Measurements from ENCODE around the gene DDX25. TPM values are rescaled to one million over a fixed set of nuclear protein-coding genes. Genes with fewer than 3 reads are reported as not detected.
A peak's percentile ranks its signal among the peaks of the same experiment; 100 is the strongest.

The DDX25 gene
- total RNA-seq, 1 experiment from 2014 or later, result not detected

- Histone ChIP-seq H4K20me1 (ENCODE audit: low read length) (peaks cover 54% of the 10 kb centered on the region), H3K9ac (ENCODE audit: low read length) (peak overlapping the region; percentile 38), H3K27me3 (ENCODE audit: low read length) (no peaks in the 10 kb centered on the region), H3K79me2 (ENCODE audit: low read length) (peaks cover 86% of the 10 kb centered on the region), H3K4me3 (ENCODE audit: low read length) (peak overlapping the region; percentile 83), H3K9me2 (replicated peaks; ENCODE audit: low read length) (no peaks in the 10 kb centered on the region), H3F3A (ENCODE audit: low read length, unreplicated experiment) (peaks cover 30% of the 10 kb centered on the region), H3K36me3 (ENCODE audit: low read depth, low read length) (peaks cover 46% of the 10 kb centered on the region), H3K27ac (ENCODE audit: low read length) (peak overlapping the region; percentile 84), H3K4me2 (ENCODE audit: low read length) (peak overlapping the region; percentile 86), H2AFZ (ENCODE audit: low read length) (no peak overlapping the region), H3K9me3 (ENCODE audit: low read length) (no peaks in the 10 kb centered on the region), H3K4me1 (ENCODE audit: insufficient read depth, low read length) (peaks cover 55% of the 10 kb centered on the region)
- intact Hi-C loops (cut with micrococcal nuclease), result loop anchor here (1.0 to 5.0 kb wide), 2 partner anchors 169 to 300 kb away; partner anchors contain the start of gene STT3A
- CTCF ChIA-PET, result no interaction called here
- BruUV-seq (replicated peaks), result no TSS peak
- TF ChIP-seq EZH2 (IDR thresholded peaks at IDR 0.05; ENCODE audit: low read length, unreplicated experiment) (no peak), CTCF (conservative IDR thresholded peaks at IDR 0.05; ENCODE audit: low read depth, low read length) (no peak), EZH2phosphoT487 (IDR thresholded peaks at IDR 0.05; ENCODE audit: borderline replicate concordance, low read length) (no peak)
- DNase-seq, result peak; percentile 97
- ATAC-seq, result peak; percentile 14
- POLR2A ChIA-PET (ENCODE audit: unreplicated experiment), result interaction anchor here (0.6 kb wide), 1 partner anchor 320 kb away, joined by 3 read pairs; the partner anchor contains the start of gene FAM118B
These were observed 12.2 kb upstream of the DDX25 start for GRCh38 chr11:125892071-125892470.

GRCh38 chr11:125892994-125893393 lies 11.3 kb upstream of the DDX25 start:
- no peaks in the 10 kb centered on the region for H3K9me3 ChIP-seq (ENCODE audit: low read length)
- H3K4me1 ChIP-seq (ENCODE audit: insufficient read depth, low read length), result peaks cover 53% of the 10 kb centered on the region
- peak overlapping the region; percentile 84 for H3K27ac ChIP-seq (ENCODE audit: low read length)
- ATAC-seq (peak; percentile 39), DNase-seq (peak; percentile 53)
- H3K4me3 ChIP-seq (ENCODE audit: low read length), result peak overlapping the region; percentile 51
- peaks cover 30% of the 10 kb centered on the region for H3F3A ChIP-seq (ENCODE audit: low read length, unreplicated experiment)
- TF ChIP-seq EZH2 (IDR thresholded peaks at IDR 0.05; ENCODE audit: low read length, unreplicated experiment) (no peak), CTCF (conservative IDR thresholded peaks at IDR 0.05; ENCODE audit: low read depth, low read length) (no peak), EZH2phosphoT487 (IDR thresholded peaks at IDR 0.05; ENCODE audit: borderline replicate concordance, low read length) (no peak)
- peak overlapping the region; percentile 38 for H3K9ac ChIP-seq (ENCODE audit: low read length)
- H2AFZ ChIP-seq (ENCODE audit: low read length), result no peak overlapping the region
- H3K79me2 ChIP-seq (ENCODE audit: low read length), result peaks cover 95% of the 10 kb centered on the region
- no peaks in the 10 kb centered on the region for H3K9me2 ChIP-seq (replicated peaks; ENCODE audit: low read length)
- H3K27me3 ChIP-seq (ENCODE audit: low read length), result no peaks in the 10 kb centered on the region
- H3K36me3 ChIP-seq (ENCODE audit: low read depth, low read length), result peaks cover 54% of the 10 kb centered on the region
- intact Hi-C loops (cut with micrococcal nuclease), result loop anchor here (1.0 to 5.0 kb wide), 2 partner anchors 168 to 301 kb away; partner anchors contain the start of gene STT3A
- POLR2A ChIA-PET (ENCODE audit: unreplicated experiment), result no interaction called here
- peak overlapping the region; percentile 77 for H3K4me2 ChIP-seq (ENCODE audit: low read length)
- no TSS peak for BruUV-seq (replicated peaks)
- CTCF ChIA-PET, result no interaction called here
- H4K20me1 ChIP-seq (ENCODE audit: low read length), result peaks cover 59% of the 10 kb centered on the region

- peak overlapping the region; percentile 84 for H3K4me2 ChIP-seq (ENCODE audit: low read length)
- ChIA-PET CTCF (no interaction called here), POLR2A (ENCODE audit: unreplicated experiment) (no interaction called here)
- no peak overlapping the region for H3K27ac ChIP-seq (ENCODE audit: low read length)
- peaks cover 58% of the 10 kb centered on the region for H3K79me2 ChIP-seq (ENCODE audit: low read length)
- no peaks in the 10 kb centered on the region for H3K9me3 ChIP-seq (ENCODE audit: low read length)
- H3K9ac ChIP-seq (ENCODE audit: low read length), result no peak overlapping the region
- DNase-seq (no peak), ATAC-seq (no peak)
- TSS peak; percentile 15 for BruUV-seq (replicated peaks)
- H2AFZ ChIP-seq (ENCODE audit: low read length), result no peak overlapping the region
- intact Hi-C loops (cut with micrococcal nuclease), result no loop called here
- H3K4me3 ChIP-seq (ENCODE audit: low read length), result peak overlapping the region; percentile 90; the same call in 1 of the 2 replicates
- peaks cover 7% of the 10 kb centered on the region for H3K4me1 ChIP-seq (ENCODE audit: insufficient read depth, low read length)
- H3K9me2 ChIP-seq (replicated peaks; ENCODE audit: low read length), result no peaks in the 10 kb centered on the region
- H4K20me1 ChIP-seq (ENCODE audit: low read length), result peaks cover 16% of the 10 kb centered on the region
- no peaks in the 10 kb centered on the region for H3F3A ChIP-seq (ENCODE audit: low read length, unreplicated experiment)
- no peak for TF ChIP-seq CTCF (conservative IDR thresholded peaks at IDR 0.05; ENCODE audit: low read depth, low read length)
- TF ChIP-seq EZH2 (IDR thresholded peaks at IDR 0.05; ENCODE audit: low read length, unreplicated experiment), result no peak
- TF ChIP-seq EZH2phosphoT487 (IDR thresholded peaks at IDR 0.05; ENCODE audit: borderline replicate concordance, low read length), result no peak
- H3K27me3 ChIP-seq (ENCODE audit: low read length), result peaks cover 12% of the 10 kb centered on the region; the same call in 1 of the 2 replicates
- peaks cover 38% of the 10 kb centered on the region for H3K36me3 ChIP-seq (ENCODE audit: low read depth, low read length)
These were observed 2.4 kb upstream of the DDX25 start for GRCh38 chr11:125901872-125902271.
